ENCODE results near the gene MTFR1L.

The MTFR1L gene

DNA sequence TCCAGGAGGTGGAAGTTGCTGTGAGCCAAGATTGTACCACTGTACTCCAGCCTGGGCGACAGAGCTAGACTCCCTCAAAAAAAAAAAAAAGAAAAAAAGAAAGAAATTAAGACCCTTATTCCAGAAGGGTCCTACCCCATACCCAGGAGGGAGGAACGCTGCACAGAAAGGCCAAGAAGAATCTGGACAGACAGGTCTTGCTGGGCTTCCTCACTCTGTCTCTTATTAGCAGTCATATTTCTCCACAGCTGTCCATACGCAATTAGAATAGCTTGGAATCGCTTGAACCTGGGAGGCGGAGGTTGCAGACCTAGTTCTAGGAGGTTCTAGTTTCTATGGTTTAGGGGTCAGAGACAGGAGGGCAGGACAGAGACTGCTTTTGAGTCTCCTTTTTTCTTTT is 58.9 kb downstream of the MTFR1L start:
- no peak for DNase-seq (ENCODE audit: low read depth)

GRCh38 chr1:25879675-25880074 is 59.9 kb downstream of the MTFR1L start:
- DNase-seq (ENCODE audit: low read depth): no peak

DNA sequence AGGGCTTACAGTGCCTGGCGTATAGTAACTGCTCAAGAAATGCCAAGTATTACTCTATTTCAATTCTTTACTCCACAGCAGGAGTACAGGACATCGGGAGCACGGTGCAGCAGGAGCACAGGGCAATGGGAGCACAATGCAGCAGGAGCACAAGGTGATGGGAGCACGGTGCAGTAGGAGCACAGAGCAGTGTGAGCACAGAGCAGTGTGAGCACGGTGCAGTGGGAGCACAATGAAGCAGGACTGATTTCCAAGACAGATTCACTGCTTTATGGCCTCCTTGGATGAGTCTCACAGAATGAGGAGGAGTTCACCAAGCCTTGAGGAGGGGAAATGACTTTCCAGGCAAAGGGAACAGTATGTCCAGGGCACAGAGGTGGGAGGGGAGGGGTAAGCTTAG is 60.8 kb downstream of the MTFR1L start:
- DNase-seq (ENCODE audit: low read depth): no peak

DNA sequence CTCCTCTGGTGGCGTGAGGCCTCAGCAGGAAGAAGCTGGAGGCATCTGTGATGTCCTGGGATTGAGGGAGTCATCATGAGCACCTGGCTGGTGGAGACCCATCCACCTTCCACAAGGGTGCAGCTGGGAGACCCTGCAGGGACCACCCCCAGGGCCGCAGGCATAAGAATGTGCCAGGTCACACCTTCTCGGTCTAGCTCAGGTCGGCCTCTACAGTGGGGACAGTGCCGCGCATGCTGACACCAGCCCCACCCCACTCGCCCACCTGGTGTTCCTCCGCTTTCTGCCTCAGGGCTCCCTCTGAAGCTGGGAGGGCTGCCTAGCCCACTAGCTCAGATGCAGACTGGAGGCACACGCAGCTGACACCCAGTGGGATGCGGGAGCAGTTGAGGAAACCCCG is 61.5 kb downstream of the MTFR1L start:
- no peak for DNase-seq (ENCODE audit: low read depth)
